HCT116 (cell line): ENCODE results near the gene FAM151A. TPM values are rescaled to one million over a fixed set of nuclear protein-coding genes. Genes with fewer than 3 reads are reported as not detected.

Experiments used
- ATAC-seq: fragments of 200-7000 bp; cut with Tn5 transposase; 2 replicates; pipeline ENCODE4 v1.9.1; 2020; ENCODE audit warnings: mild to moderate bottlenecking, moderate library complexity
- BruUV-seq: library from RNA; stranded (reverse); fragments of 400-500 nt; replicated peaks from 2 replicates; lab custom pipeline; 2021; lab: Mats Ljungman, UMichigan
- CTCF ChIA-PET: fragments of 300-600 bp; sonication (Branson Sonifier 250); formaldehyde crosslinking; loops from one replicate; lab custom pipeline; 2021; ENCODE audit warnings: antibody characterized with exemption; lab: Charles Lee
- POLR2A ChIA-PET: fragments of 300-600, 350-600 bp; sonication (Branson Sonifier 250); formaldehyde crosslinking; loops from one replicate; lab custom pipeline; 2021; ENCODE audit warnings: antibody characterized with exemption; lab: Charles Lee
- RAD21 ChIA-PET, 2 experiments: fragments of 300-600 bp; sonication (Branson Sonifier 250); formaldehyde crosslinking; loops; one replicate each; lab custom pipeline; 2023; ENCODE audit warnings: low total read pairs in 2 of 2; ENCODE audit not compliant: uncharacterized antibody in 2 of 2, unreplicated experiment in 2 of 2, low non-redundant PET in 1 of 2; lab: Charles Lee
- DNase-seq: peaks from one replicate; pipeline ENCODE4 v3.0.0-alpha.2; 2010; ENCODE audit warnings: low read depth, low spot score
- H2AFZ ChIP-seq: fragments of 200-600 bp; shearing (Covaris generic), sonication (generic); 2 replicates; pipeline ENCODE4 v1.6.1; 2017; ENCODE audit warnings: low read depth, mixed run types, mixed read lengths, antibody characterized with exemption, low read length; ENCODE audit not compliant: poor library complexity, severe bottlenecking
- H3K27ac ChIP-seq: 2 replicates; pipeline ENCODE4 v1.5.1; 2012; ENCODE audit warnings: low read depth, low read length
- H3K27me3 ChIP-seq: fragments of 200-600 bp; sonication (generic); 2 replicates; pipeline ENCODE4 v1.6.1; 2016; ENCODE audit warnings: mixed run types, low read length, mixed read lengths; ENCODE audit not compliant: insufficient read depth
- H3K36me3 ChIP-seq, 2 experiments: fragments of 200-500 bp in 1 of 2; fragments of 200-600 bp in 1 of 2; sonication (Bioruptor generic) in 1 of 2; sonication (generic) in 1 of 2; 2 replicates each; pipeline versions ENCODE4 v1.5.1 to v1.6.1; 2014 to 2016; ENCODE audit warnings: low read length in 2 of 2, inconsistent platforms in 1 of 2, mixed read lengths in 1 of 2, mixed run types in 1 of 2; ENCODE audit not compliant: insufficient read depth in 2 of 2, control insufficient read depth in 1 of 2
- H3K4me1 ChIP-seq, 2 experiments: fragments of 200-600 bp in 1 of 2; sonication (generic) in 1 of 2; 2 replicates each; pipeline versions ENCODE4 v1.5.1 to v1.6.1; 2012 to 2017; ENCODE audit warnings: low read length in 2 of 2, inconsistent platforms in 1 of 2, mild to moderate bottlenecking in 1 of 2, mixed read lengths in 1 of 2, mixed run types in 1 of 2, moderate library complexity in 1 of 2; ENCODE audit not compliant: insufficient read depth in 2 of 2, control insufficient read depth in 1 of 2
- H3K4me2 ChIP-seq: fragments of 200-600 bp; sonication (generic); 2 replicates; pipeline ENCODE4 v1.6.1; 2017; ENCODE audit warnings: mixed run types, low read length, mixed read lengths
- H3K4me3 ChIP-seq, 2 experiments: fragments of 200-600 bp in 1 of 2; sonication (generic) in 1 of 2; replicated peaks in 1 of 2; 2 replicates each; pipeline ENCODE4 v1.5.1; 2011 to 2016; ENCODE audit warnings: low read length in 2 of 2, control low read depth in 1 of 2, low read depth in 1 of 2, mild to moderate bottlenecking in 1 of 2, mixed read lengths in 1 of 2, mixed run types in 1 of 2
- H3K79me2 ChIP-seq: fragments of 200-600 bp; sonication (generic); 2 replicates; pipeline ENCODE4 v1.6.1; 2017; ENCODE audit warnings: mild to moderate bottlenecking, mixed run types, low read length, moderate library complexity, mixed read lengths; ENCODE audit not compliant: insufficient read depth
- H3K9ac ChIP-seq: fragments of 200-600 bp; sonication (generic); 2 replicates; pipeline ENCODE4 v1.6.1; 2016; ENCODE audit warnings: low read length, mixed read lengths
- H3K9me2 ChIP-seq: fragments of 200-600 bp; sonication (generic), shearing (Covaris generic); 2 replicates; pipeline ENCODE4 v1.6.1; 2017; ENCODE audit warnings: mixed run types, mild to moderate bottlenecking, moderate library complexity; ENCODE audit not compliant: insufficient read depth
- H3K9me3 ChIP-seq, 2 experiments: fragments of 200-500 bp in 1 of 2; fragments of 200-600 bp in 1 of 2; sonication (Bioruptor generic) in 1 of 2; sonication (generic) in 1 of 2; 2 replicates each; pipeline ENCODE4 v1.6.1; 2014 to 2017; ENCODE audit warnings: low read length in 2 of 2, mixed read lengths in 2 of 2, inconsistent platforms in 1 of 2, low read depth in 1 of 2, mild to moderate bottlenecking in 1 of 2, mixed run types in 1 of 2, moderate library complexity in 1 of 2; ENCODE audit not compliant: control insufficient read depth in 1 of 2, insufficient read depth in 1 of 2
- H4K20me1 ChIP-seq: fragments of 200-600 bp; sonication (generic), shearing (Covaris generic); 2 replicates; pipeline ENCODE4 v1.6.1; 2017; ENCODE audit warnings: mixed run types, mild to moderate bottlenecking, moderate library complexity; ENCODE audit not compliant: insufficient read depth
- ELF1 ChIP-seq: IDR thresholded peaks from 2 replicates; pipeline ENCODE4 v1.6.1; 2012; ENCODE audit warnings: low read depth, borderline replicate concordance
- EZH2 ChIP-seq: fragments of 200-600 bp; sonication (generic); IDR thresholded peaks from 2 replicates; pipeline ENCODE4 v1.6.1; 2017; ENCODE audit warnings: antibody characterized with exemption, mixed run types
- EZH2phosphoT487 ChIP-seq: fragments of 200-600 bp; IDR thresholded peaks from 2 replicates; pipeline ENCODE4 v1.6.1; 2018; ENCODE audit warnings: antibody characterized with exemption, borderline replicate concordance
- FOSL1 ChIP-seq: IDR thresholded peaks from 2 replicates; pipeline ENCODE4 v1.6.1; 2012; ENCODE audit warnings: low read depth
- RAD21 ChIP-seq: IDR thresholded peaks from 2 replicates; pipeline ENCODE4 v1.6.1; 2012; ENCODE audit warnings: low read depth, mild to moderate bottlenecking
- SIN3A ChIP-seq: IDR thresholded peaks from 2 replicates; pipeline ENCODE4 v1.6.1; 2012; ENCODE audit warnings: low read depth
- SP1 ChIP-seq: IDR thresholded peaks from 2 replicates; pipeline ENCODE4 v1.6.1; 2012; ENCODE audit warnings: low read depth
- TCF7L2 ChIP-seq: IDR thresholded peaks from 2 replicates; pipeline ENCODE4 v1.7.0; 2011; ENCODE audit warnings: borderline replicate concordance, inconsistent platforms; ENCODE audit not compliant: insufficient read depth, insufficient read length; ENCODE audit errors: extremely low read depth
- YY1 ChIP-seq: IDR thresholded peaks from 2 replicates; pipeline ENCODE4 v1.6.1; 2011; ENCODE audit warnings: low read length, low read depth, moderate library complexity, mild to moderate bottlenecking; ENCODE audit not compliant: insufficient replicate concordance; ENCODE audit errors: extremely low read depth
- intact Hi-C: fragments of 100-400 bp; cut with micrococcal nuclease; formaldehyde crosslinking; loops from 2 replicates; pipeline ENCODE4 v1.10.0; 2022
- total RNA-seq: library from RNA; stranded (reverse); gene quantifications from one replicate; pipeline ENCODE4 v1.2.1, GENCODE V29; 2021; ENCODE audit not compliant: unreplicated experiment
- TF ChIP-seq, protein P1 (sequence below): IDR thresholded peaks from 2 replicates; pipeline ENCODE4 v1.6.1; 2012
- TF ChIP-seq, protein P2 (sequence below): IDR thresholded peaks from 2 replicates; pipeline ENCODE4 v1.6.1; 2011; ENCODE audit warnings: mild to moderate bottlenecking, low read length, moderate library complexity; ENCODE audit not compliant: insufficient replicate concordance; ENCODE audit errors: extremely low read depth
- TF ChIP-seq, protein P3 (sequence below): IDR thresholded peaks from 2 replicates; pipeline ENCODE4 v1.6.1; 2012
- TF ChIP-seq, protein P4 (sequence below), 3 experiments: fragments of 200-600 bp in 1 of 3; sonication (generic) in 1 of 3; IDR thresholded peaks in 2 of 3; conservative IDR thresholded peaks in 1 of 3; 2 replicates each; pipeline ENCODE4 v1.5.1; 2012 to 2017; ENCODE audit warnings: low read depth in 2 of 3, low read length in 2 of 3, antibody characterized with exemption in 1 of 3, borderline replicate concordance in 1 of 3, control low read depth in 1 of 3, mild to moderate bottlenecking in 1 of 3, mixed read lengths in 1 of 3, mixed run types in 1 of 3, moderate library complexity in 1 of 3; ENCODE audit not compliant: insufficient read depth in 1 of 3

FAM151A gene
- total RNA-seq, 1 experiment from 2014 or later: not detected

DNA sequence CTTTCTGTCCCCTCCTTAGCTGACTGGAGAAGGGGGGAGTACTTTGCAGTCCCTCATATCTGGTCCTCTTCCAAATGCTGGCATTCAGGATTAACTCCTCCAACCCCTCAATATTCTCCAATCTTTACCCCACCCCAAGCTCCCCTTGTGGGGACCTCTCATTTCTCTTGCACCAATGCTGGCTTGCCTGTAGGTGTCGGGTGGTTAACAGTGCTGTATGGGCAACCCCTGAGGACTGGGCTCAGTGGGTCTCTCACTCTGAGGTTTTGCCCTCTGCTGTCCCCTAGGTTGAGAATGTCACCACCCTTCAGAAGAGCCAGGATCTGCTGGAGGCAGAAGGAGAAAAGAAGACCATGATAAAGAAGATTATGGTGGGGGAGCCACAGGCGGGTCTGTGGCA is 45.2 kb upstream of the FAM151A start:
- no peaks in the 10 kb centered on the region for H3K9me2 ChIP-seq
- ATAC-seq (no peak), DNase-seq (no peak)
- no peaks in the 10 kb centered on the region for H3K9me3 ChIP-seq
- H3K27me3 ChIP-seq: no peaks in the 10 kb centered on the region
- no peaks in the 10 kb centered on the region for H4K20me1 ChIP-seq
- H3K79me2 ChIP-seq: no peaks in the 10 kb centered on the region
- no peak for TF ChIP-seq EZH2phosphoT487
- no peak for TF ChIP-seq ELF1
- TF ChIP-seq, protein P1, sequence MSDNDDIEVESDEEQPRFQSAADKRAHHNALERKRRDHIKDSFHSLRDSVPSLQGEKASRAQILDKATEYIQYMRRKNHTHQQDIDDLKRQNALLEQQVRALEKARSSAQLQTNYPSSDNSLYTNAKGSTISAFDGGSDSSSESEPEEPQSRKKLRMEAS: no peak
- TF ChIP-seq RAD21: no peak
- no peak for TF ChIP-seq YY1
- TF ChIP-seq, protein P2, sequence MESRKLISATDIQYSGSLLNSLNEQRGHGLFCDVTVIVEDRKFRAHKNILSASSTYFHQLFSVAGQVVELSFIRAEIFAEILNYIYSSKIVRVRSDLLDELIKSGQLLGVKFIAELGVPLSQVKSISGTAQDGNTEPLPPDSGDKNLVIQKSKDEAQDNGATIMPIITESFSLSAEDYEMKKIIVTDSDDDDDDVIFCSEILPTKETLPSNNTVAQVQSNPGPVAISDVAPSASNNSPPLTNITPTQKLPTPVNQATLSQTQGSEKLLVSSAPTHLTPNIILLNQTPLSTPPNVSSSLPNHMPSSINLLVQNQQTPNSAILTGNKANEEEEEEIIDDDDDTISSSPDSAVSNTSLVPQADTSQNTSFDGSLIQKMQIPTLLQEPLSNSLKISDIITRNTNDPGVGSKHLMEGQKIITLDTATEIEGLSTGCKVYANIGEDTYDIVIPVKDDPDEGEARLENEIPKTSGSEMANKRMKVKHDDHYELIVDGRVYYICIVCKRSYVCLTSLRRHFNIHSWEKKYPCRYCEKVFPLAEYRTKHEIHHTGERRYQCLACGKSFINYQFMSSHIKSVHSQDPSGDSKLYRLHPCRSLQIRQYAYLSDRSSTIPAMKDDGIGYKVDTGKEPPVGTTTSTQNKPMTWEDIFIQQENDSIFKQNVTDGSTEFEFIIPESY: no peak
- ChIA-PET POLR2A (no interaction called here), RAD21 (no interaction called here), CTCF (no interaction called here)
- H3K4me3 ChIP-seq: no peak overlapping the region
- no peak overlapping the region for H3K27ac ChIP-seq
- H3K9ac ChIP-seq: no peak overlapping the region
- H3K36me3 ChIP-seq: no peaks in the 10 kb centered on the region
- no peaks in the 10 kb centered on the region for H3K4me1 ChIP-seq
- no peak overlapping the region for H2AFZ ChIP-seq
- H3K4me2 ChIP-seq: no peak overlapping the region
- intact Hi-C loops: no loop called here
- BruUV-seq: no TSS peak

DNA sequence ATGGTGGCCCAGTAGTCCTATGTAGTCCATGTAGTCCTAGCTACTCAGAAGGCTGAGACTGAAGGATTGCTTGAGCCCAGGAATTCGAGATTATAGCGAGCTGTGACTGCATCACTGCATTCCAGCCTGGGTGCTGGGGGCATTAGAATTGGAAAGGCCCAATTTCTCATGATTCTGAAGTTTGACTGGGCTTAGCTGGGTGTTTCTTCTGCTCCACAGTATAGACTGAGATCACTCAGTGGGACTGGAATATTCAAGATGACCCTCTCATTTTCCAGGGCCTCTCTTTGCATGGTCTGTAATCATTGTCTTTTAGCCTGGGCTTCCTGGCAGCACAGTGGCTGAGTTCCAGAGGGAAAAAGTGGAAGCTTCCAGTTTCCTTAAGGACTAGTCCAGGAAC is 44.5 kb upstream of the FAM151A start:
- no peaks in the 10 kb centered on the region for H4K20me1 ChIP-seq
- intact Hi-C loops: no loop called here
- ATAC-seq (no peak), DNase-seq (no peak)
- H3K27me3 ChIP-seq: no peaks in the 10 kb centered on the region
- no TSS peak for BruUV-seq
- ChIA-PET POLR2A (no interaction called here), RAD21 (no interaction called here), CTCF (interaction anchor here (0.7 kb wide), 1 partner anchor 104 kb away, joined by 3 read pairs; no protein-coding TSS in a partner anchor)
- no peaks in the 10 kb centered on the region for H3K79me2 ChIP-seq
- no peaks in the 10 kb centered on the region for H3K4me1 ChIP-seq
- no peak overlapping the region for H3K4me2 ChIP-seq
- H3K9me3 ChIP-seq: no peaks in the 10 kb centered on the region
- H2AFZ ChIP-seq: no peak overlapping the region
- H3K4me3 ChIP-seq: no peak overlapping the region
- H3K9ac ChIP-seq: no peak overlapping the region
- H3K36me3 ChIP-seq: no peaks in the 10 kb centered on the region
- H3K9me2 ChIP-seq: no peaks in the 10 kb centered on the region
- H3K27ac ChIP-seq: no peak overlapping the region
- TF ChIP-seq TCF7L2 (no peak), SIN3A (no peak), FOSL1 (no peak), EZH2 (no peak), RAD21 (no peak), SP1 (no peak)
- TF ChIP-seq, protein P2: no peak
- TF ChIP-seq, protein P1: no peak
- TF ChIP-seq, protein P3, sequence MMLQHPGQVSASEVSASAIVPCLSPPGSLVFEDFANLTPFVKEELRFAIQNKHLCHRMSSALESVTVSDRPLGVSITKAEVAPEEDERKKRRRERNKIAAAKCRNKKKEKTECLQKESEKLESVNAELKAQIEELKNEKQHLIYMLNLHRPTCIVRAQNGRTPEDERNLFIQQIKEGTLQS: no peak
- TF ChIP-seq, protein P4, sequence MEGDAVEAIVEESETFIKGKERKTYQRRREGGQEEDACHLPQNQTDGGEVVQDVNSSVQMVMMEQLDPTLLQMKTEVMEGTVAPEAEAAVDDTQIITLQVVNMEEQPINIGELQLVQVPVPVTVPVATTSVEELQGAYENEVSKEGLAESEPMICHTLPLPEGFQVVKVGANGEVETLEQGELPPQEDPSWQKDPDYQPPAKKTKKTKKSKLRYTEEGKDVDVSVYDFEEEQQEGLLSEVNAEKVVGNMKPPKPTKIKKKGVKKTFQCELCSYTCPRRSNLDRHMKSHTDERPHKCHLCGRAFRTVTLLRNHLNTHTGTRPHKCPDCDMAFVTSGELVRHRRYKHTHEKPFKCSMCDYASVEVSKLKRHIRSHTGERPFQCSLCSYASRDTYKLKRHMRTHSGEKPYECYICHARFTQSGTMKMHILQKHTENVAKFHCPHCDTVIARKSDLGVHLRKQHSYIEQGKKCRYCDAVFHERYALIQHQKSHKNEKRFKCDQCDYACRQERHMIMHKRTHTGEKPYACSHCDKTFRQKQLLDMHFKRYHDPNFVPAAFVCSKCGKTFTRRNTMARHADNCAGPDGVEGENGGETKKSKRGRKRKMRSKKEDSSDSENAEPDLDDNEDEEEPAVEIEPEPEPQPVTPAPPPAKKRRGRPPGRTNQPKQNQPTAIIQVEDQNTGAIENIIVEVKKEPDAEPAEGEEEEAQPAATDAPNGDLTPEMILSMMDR (IDR thresholded peaks at IDR 0.05 in 2 of 3, conservative IDR thresholded peaks at IDR 0.05 in 1 of 3; ENCODE audit: borderline replicate concordance in 1 of 3, insufficient read depth in 1 of 3, low read depth in 2 of 3, low read length in 2 of 3): no peak
